ENCODE measurements around the gene CSNK2B. TPM values are rescaled to one million over a fixed set of nuclear protein-coding genes. Genes with fewer than 3 reads are reported as not detected.

The CSNK2B gene
- total RNA-seq, 1 donor from 2014 or later, result 163 TPM

DNA sequence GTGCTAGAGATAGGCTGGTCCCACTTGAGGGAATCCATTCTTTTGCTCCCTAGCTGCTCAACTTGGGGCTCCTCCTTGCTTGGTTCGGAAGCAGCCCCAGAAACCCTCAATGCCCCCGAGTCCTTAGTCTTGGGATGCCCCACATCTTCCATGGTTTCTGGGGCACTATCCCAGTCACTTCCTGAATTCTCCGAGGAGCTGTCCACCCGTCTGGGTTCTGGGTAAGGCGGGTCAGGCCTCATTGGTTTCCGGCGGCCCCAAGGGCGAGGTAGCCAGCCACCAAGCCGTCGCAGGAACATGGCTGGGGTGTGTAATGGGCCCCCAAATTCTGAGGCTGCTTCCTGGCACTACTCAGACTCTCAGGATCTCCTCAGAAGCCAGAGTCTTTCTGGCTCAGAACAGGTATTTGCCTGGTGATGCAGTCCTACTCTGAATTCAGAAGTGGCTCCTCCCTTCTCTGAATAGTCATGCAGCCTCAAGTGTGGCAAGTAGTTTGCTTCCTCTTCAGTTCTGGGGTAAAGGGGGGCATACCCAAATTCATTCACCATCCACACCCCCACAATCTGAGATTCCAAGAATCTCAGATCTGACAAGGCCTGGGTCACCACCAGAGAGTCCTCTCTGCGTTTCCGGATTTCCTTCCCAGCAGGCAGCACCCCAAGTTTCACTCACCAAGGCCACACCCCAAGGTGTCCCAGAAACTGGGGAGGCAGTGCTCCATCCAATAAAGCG, 6.1 kb upstream of the CSNK2B start:
- H3K27me3 Mint-ChIP-seq, result no peaks in the 10 kb centered on the region
- H3K9me3 Mint-ChIP-seq (ENCODE audit: low read depth), result no peaks in the 10 kb centered on the region
- H3K36me3 Mint-ChIP-seq (ENCODE audit: insufficient read depth), result peaks cover 7% of the 10 kb centered on the region
- peak overlapping the region; percentile 88 for H3K4me3 Mint-ChIP-seq (ENCODE audit: low read depth)
- no peak for DNase-seq (ENCODE audit: low spot score, unreplicated experiment)
- H3K4me1 Mint-ChIP-seq (ENCODE audit: low read depth), result peaks cover 64% of the 10 kb centered on the region
- H3K27ac Mint-ChIP-seq, result peak overlapping the region; percentile 96
- TF ChIP-seq CTCF (IDR thresholded peaks at IDR 0.05; ENCODE audit: unreplicated experiment), result no peak

- no peaks in the 10 kb centered on the region for H3K9me3 Mint-ChIP-seq (ENCODE audit: low read depth)
- H3K4me3 Mint-ChIP-seq (ENCODE audit: low read depth), result peak within 1 kb of the TSS; percentile 88
- peak within 1 kb of the TSS; percentile 96 for H3K27ac Mint-ChIP-seq
- H3K36me3 Mint-ChIP-seq (ENCODE audit: insufficient read depth), result peaks cover 6% of the 10 kb centered on the region
- peak; percentile 66 for DNase-seq (ENCODE audit: low spot score, unreplicated experiment)
- H3K4me1 Mint-ChIP-seq (ENCODE audit: low read depth), result peaks cover 58% of the 10 kb centered on the region
- no peaks in the 10 kb centered on the region for H3K27me3 Mint-ChIP-seq
- TF ChIP-seq CTCF (IDR thresholded peaks at IDR 0.05; ENCODE audit: unreplicated experiment), result no peak
Measured at GRCh38 chr6:31660381-31661261, 5.3 kb upstream of the CSNK2B start, which contains the start of gene C6orf47. TSS of gene C6orf47 (minus strand) at chr6:31660778. CDS start at chr6:31659947, 831 bp downstream.

DNA sequence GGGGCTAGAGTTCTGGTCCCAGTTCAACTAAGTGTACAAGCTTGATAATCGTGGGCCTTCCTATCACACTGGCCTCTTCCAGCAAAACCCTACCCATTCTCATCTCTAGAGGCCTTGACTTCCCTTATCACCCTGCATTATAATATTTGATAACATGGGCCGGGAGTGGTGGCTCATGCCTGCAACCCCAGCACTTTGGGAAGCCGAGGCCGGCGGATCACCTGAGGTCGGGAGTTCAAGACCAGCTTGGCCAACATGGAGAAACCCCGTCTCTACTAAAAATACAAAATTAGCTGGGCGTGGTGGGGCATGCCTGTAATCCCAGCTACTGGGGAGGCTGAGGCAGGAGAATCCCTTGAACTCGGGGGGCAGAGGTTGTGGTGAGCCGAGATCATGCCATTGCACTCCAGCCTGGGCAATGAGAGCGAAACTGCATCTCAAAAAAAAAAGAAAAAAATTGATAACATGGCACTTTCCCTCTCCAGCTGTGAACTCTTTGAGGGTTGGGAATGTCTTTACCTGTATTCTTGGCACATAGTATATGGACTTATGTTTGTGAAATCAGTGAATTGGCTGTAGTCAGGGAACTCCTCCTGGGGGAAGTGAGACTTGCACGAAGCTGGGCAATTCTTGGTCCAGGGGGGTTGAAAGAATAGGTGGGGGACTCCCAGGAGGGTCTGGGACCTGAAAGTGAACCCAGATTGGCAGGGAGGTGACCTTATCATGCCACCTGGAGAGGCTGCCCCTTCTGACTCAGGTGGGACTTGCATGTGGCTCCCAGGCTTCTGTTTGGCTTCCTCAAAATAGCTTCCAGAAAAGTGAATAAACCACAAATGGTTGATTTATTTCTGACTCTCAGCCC, 4.4 kb upstream of the CSNK2B start:
- TF ChIP-seq CTCF (IDR thresholded peaks at IDR 0.05; ENCODE audit: unreplicated experiment), result no peak
- no peaks in the 10 kb centered on the region for H3K27me3 Mint-ChIP-seq

DNA sequence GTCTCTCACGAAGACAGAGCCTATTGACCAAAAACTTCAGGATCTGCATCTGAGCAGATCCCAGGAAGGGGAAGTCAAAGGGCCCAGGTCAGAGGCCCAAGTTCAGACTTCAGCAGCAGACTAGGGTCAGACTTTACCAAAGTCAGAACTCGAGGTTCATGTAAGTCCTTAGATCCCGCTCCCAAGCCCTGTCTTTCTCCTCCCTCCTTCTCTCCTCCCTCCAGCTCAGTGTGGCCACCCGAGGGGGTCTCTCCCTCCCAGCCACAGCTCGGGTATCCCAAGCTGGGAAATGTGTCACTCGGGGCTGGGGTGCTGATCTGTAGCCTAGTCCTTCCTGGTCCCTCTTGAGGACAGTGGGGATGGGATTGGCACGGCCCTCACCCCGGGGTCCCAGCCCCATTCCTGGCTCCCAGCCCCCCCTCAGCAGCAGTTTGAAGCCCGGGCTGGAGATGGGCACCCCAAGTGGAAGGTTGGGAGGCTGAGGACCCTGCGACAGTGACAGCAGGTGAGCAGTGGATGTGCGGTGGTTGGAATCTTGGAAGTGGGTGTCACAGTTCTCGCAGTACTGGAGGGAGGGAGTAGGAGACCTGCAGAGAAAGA, 3.7 kb upstream of the CSNK2B start:
- peak overlapping the region; percentile 37 for H3K4me3 Mint-ChIP-seq (ENCODE audit: low read depth)
- H3K4me1 Mint-ChIP-seq (ENCODE audit: low read depth), result peaks cover 56% of the 10 kb centered on the region
- DNase-seq (ENCODE audit: low spot score, unreplicated experiment), result no peak
- H3K27ac Mint-ChIP-seq, result peak overlapping the region; percentile 86
- H3K27me3 Mint-ChIP-seq, result no peaks in the 10 kb centered on the region
- no peak for TF ChIP-seq CTCF (IDR thresholded peaks at IDR 0.05; ENCODE audit: unreplicated experiment)
- H3K9me3 Mint-ChIP-seq (ENCODE audit: low read depth), result no peaks in the 10 kb centered on the region
- H3K36me3 Mint-ChIP-seq (ENCODE audit: insufficient read depth), result peaks cover 6% of the 10 kb centered on the region

More for the DNA sequence above, 4.4 kb upstream of the CSNK2B start:
- Mint-ChIP-seq H3K4me3 (ENCODE audit: low read depth) (peak overlapping the region; percentile 88), H3K36me3 (ENCODE audit: insufficient read depth) (peaks cover 6% of the 10 kb centered on the region), H3K9me3 (ENCODE audit: low read depth) (no peaks in the 10 kb centered on the region), H3K4me1 (ENCODE audit: low read depth) (peaks cover 55% of the 10 kb centered on the region), H3K27ac (peak overlapping the region; percentile 92)
- DNase-seq (ENCODE audit: low spot score, unreplicated experiment), result no peak

All from progenitor cell of endocrine pancreas (in vitro differentiated cells).